A549 (cell line): Measurements from ENCODE around the gene SLC33A1. TPM values are rescaled to one million over a fixed set of nuclear protein-coding genes. Genes with fewer than 3 reads are reported as not detected.
"Not testable (repeated sequence)": the region's sequence is repeated elsewhere in the genome, so short reads cannot be mapped to it uniquely, and the experiment has no call there.

Experiments
- ATAC-seq, 2 experiments: fragments of 200-7000 bp in 1 of 2; fragments of >200 bp in 1 of 2; cut with Nextera tagmentation in 1 of 2; cut with Tn5 transposase in 1 of 2; 3 replicates each; pipeline versions ENCODE4 v1.8.0 to v1.9.1; 2018 to 2020; ENCODE audit warnings: mild to moderate bottlenecking in 1 of 2, moderate library complexity in 1 of 2
- CTCF ChIA-PET: fragments of 300-600 bp; sonication (Branson Sonifier 250); formaldehyde crosslinking; extraction: SDS; loops from one replicate; lab custom pipeline; 2021; ENCODE audit warnings: antibody characterized with exemption, inconsistent platforms; lab: Yijun Ruan, JAX
- POLR2A ChIA-PET: fragments of 350-600 bp; formaldehyde crosslinking; extraction: SDS; loops from one replicate; lab custom pipeline; 2021; ENCODE audit warnings: antibody characterized with exemption, inconsistent platforms; lab: Yijun Ruan, JAX
- DNase-seq, 2 experiments: peaks; one replicate each; pipeline versions ENCODE4 v3.0.0 to v3.0.0-alpha.2; 2011 to 2016; ENCODE audit warnings: low read depth in 1 of 2, low spot score in 1 of 2
- FAIRE-seq: peaks from 2 replicates; lab custom pipeline; 2011; peaks lifted over from hg19 to GRCh38; lab: Jason Lieb, UNC
- H3K27ac ChIP-seq, 2 experiments: fragments of >200 bp; sonication (Bioruptor Twin); formaldehyde crosslinking; 3 replicates each; pipeline ENCODE4 v1.5.1; 2016 to 2017
- H3K4me1 ChIP-seq: fragments of >200 bp; sonication (Bioruptor Twin); formaldehyde crosslinking; 3 replicates; pipeline ENCODE4 v1.6.1; 2016
- H3K4me2 ChIP-seq: fragments of >200 bp; sonication (Bioruptor Twin); formaldehyde crosslinking; 3 replicates; pipeline ENCODE4 v1.6.1; 2016
- H3K4me3 ChIP-seq: fragments of >200 bp; sonication (Bioruptor Twin); formaldehyde crosslinking; 3 replicates; pipeline ENCODE4 v1.5.1; 2016
- H3K9me3 ChIP-seq: fragments of >200 bp; sonication (Bioruptor Twin); formaldehyde crosslinking; 3 replicates; pipeline ENCODE4 v1.6.1; 2016
- CBX2 ChIP-seq: fragments of 200-600 bp; sonication (generic); IDR thresholded peaks from 2 replicates; pipeline ENCODE4 v1.6.1; 2016; ENCODE audit warnings: low read depth, mild to moderate bottlenecking, borderline replicate concordance
- CHD4 ChIP-seq: fragments of 200-600 bp; sonication (generic); IDR thresholded peaks from 2 replicates; pipeline ENCODE4 v1.6.1; 2016; ENCODE audit warnings: antibody characterized with exemption, mild to moderate bottlenecking, borderline replicate concordance
- CTCF ChIP-seq: fragments of >200 bp; sonication (Bioruptor Twin); formaldehyde crosslinking; IDR thresholded peaks from 3 replicates; pipeline ENCODE4 v1.5.1; 2016
- E2F6 ChIP-seq: IDR thresholded peaks from 2 replicates; pipeline ENCODE4 v1.6.1; 2012; ENCODE audit warnings: low read depth, borderline replicate concordance
- EHF ChIP-seq: fragments of 250-450 bp; sonication (Bioruptor Pico); IDR thresholded peaks from 2 replicates; pipeline ENCODE4 v1.5.0; 2020; ENCODE audit warnings: mild to moderate bottlenecking
- EHMT2 ChIP-seq: fragments of 200-600 bp; sonication (generic); IDR thresholded peaks from 2 replicates; pipeline ENCODE4 v1.6.1; 2016; ENCODE audit warnings: antibody characterized with exemption, low read depth, mild to moderate bottlenecking, moderate library complexity
- ELK1 ChIP-seq: fragments of 150-350 bp; IDR thresholded peaks from 2 replicates; pipeline ENCODE4 v1.6.1; 2014; ENCODE audit warnings: low read depth, mild to moderate bottlenecking, low read length
- FOSB ChIP-seq: fragments of 250-450 bp; sonication (Bioruptor Pico); IDR thresholded peaks from 2 replicates; pipeline ENCODE4 v1.5.0; 2020; ENCODE audit warnings: mild to moderate bottlenecking, moderate library complexity
- FOXS1 ChIP-seq: fragments of 250-450 bp; sonication (Bioruptor Pico); IDR thresholded peaks from 2 replicates; pipeline ENCODE4 v1.5.0; 2020; ENCODE audit warnings: mild to moderate bottlenecking, moderate library complexity
- GATA3 ChIP-seq: IDR thresholded peaks from 2 replicates; pipeline ENCODE4 v1.6.1; 2012; ENCODE audit warnings: borderline replicate concordance
- HOXA7 ChIP-seq: fragments of 250-450 bp; sonication (Bioruptor Pico); IDR thresholded peaks from 2 replicates; pipeline ENCODE4 v1.5.0; 2020; ENCODE audit warnings: mild to moderate bottlenecking, moderate library complexity
- HOXB13 ChIP-seq: fragments of 250-450 bp; sonication (Bioruptor Pico); IDR thresholded peaks from 2 replicates; pipeline ENCODE4 v1.5.0; 2020; ENCODE audit warnings: low read depth, mild to moderate bottlenecking, moderate library complexity
- JUNB ChIP-seq: fragments of >200 bp; sonication (Bioruptor Twin); formaldehyde crosslinking; IDR thresholded peaks from 2 replicates; pipeline ENCODE4 v1.6.1; 2016
- KDM1A ChIP-seq: fragments of 200-600 bp; sonication (generic); IDR thresholded peaks from 2 replicates; pipeline ENCODE4 v1.6.1; 2016; ENCODE audit warnings: low read depth, mild to moderate bottlenecking
- KDM5A ChIP-seq: fragments of 200-600 bp; sonication (generic); IDR thresholded peaks from 2 replicates; pipeline ENCODE4 v1.6.1; 2016; ENCODE audit warnings: antibody characterized with exemption, mild to moderate bottlenecking
- MAX ChIP-seq: IDR thresholded peaks from 2 replicates; pipeline ENCODE4 v1.6.1; 2012
- PBX3 ChIP-seq: IDR thresholded peaks from 2 replicates; pipeline ENCODE4 v1.6.1; 2012
- RAD21 ChIP-seq, 2 experiments: fragments of >200 bp in 1 of 2; sonication (Bioruptor Twin) in 1 of 2; formaldehyde crosslinking in 1 of 2; IDR thresholded peaks in 1 of 2; conservative IDR thresholded peaks in 1 of 2; 2 replicates in 1 of 2; 3 replicates in 1 of 2; pipeline ENCODE4 v1.6.1; 2012 to 2018; ENCODE audit warnings: inconsistent platforms in 1 of 2
- REST ChIP-seq: fragments of 200-600 bp; sonication (generic); IDR thresholded peaks from 2 replicates; pipeline ENCODE4 v1.6.1; 2016; ENCODE audit warnings: antibody characterized with exemption, mild to moderate bottlenecking, moderate library complexity
- WGBS: methylation state at CpG from one replicate; pipeline ENCODE4 v1.1.6; 2017; ENCODE audit errors: missing lambda C conversion rate; 5-methylcytosine and 5-hydroxymethylcytosine counted together
- polyA plus RNA-seq, 4 experiments: library from polyadenylated mRNA; depleted of rRNA in 3 of 4; stranded (reverse); fragments of >200 nt; fragmentation: RNase III in 1 of 4; extraction: RNeasy Plus Mini Kit Qiagen cat#74134 plus additional on column Dnase treatment in 1 of 4; gene quantifications; 2 replicates in 3 of 4; 3 replicates in 1 of 4; pipeline ENCODE4 v1.2.3, GENCODE V29; 2011 to 2017

Gene SLC33A1
- polyA plus RNA-seq, 2 of the 4 experiments (the other 2 are of a cell fraction) = 17.0 to 42.6 TPM

GRCh38 chr3:155886915-155887314, 32.7 kb upstream of the SLC33A1 start:
- Histone ChIP-seq H3K4me2 (no peak overlapping the region), H3K4me3 (no peak overlapping the region), H3K27ac (no peak overlapping the region), H3K9me3 (no peaks in the 10 kb centered on the region), H3K4me1 (peaks cover 13% of the 10 kb centered on the region; the same call in 2 of the 3 replicates)
- TF ChIP-seq JUNB (no peak), CTCF (no peak), FOXS1 (CRISPR knock-in tag) (no peak), FOSB (CRISPR knock-in tag) (no peak), KDM5A (no peak), HOXB13 (CRISPR knock-in tag) (no peak), ELK1 (no peak), REST (no peak), EHF (CRISPR knock-in tag) (no peak)
- ChIA-PET POLR2A (no interaction called here), CTCF (interaction anchor here (1.1 kb wide), 1 partner anchor 81 kb away, joined by 4 read pairs; the partner anchor contains the start of gene C3orf33)
- DNase-seq = no peak
- FAIRE-seq = no peak
- WGBS = 88% methylated on average over 1 of the region's 1 CpG
- ATAC-seq = no peak

- CTCF ChIA-PET, DNase-seq, ATAC-seq, H3K4me3 ChIP-seq, H3K4me2 ChIP-seq, FAIRE-seq, POLR2A ChIA-PET, H3K9me3 ChIP-seq, H3K27ac ChIP-seq: not testable (repeated sequence)
- WGBS = 89% methylated on average over 8 of the region's 8 CpGs
- peaks cover 13% of the 10 kb centered on the region; the same call in 2 of the 3 replicates for H3K4me1 ChIP-seq
Measured at GRCh38 chr3:155886348-155886747, 32.1 kb upstream of the SLC33A1 start.

- Histone ChIP-seq H3K9me3 (no peaks in the 10 kb centered on the region), H3K4me1 (peaks cover 7% of the 10 kb centered on the region; the same call in 2 of the 3 replicates), H3K4me2 (no peak overlapping the region), H3K4me3 (no peak overlapping the region), H3K27ac (no peak overlapping the region)
- FAIRE-seq (peak; percentile 32), DNase-seq (no peak), ATAC-seq (no peak)
- POLR2A ChIA-PET = no interaction called here
- TF ChIP-seq CBX2 (no peak), MAX (no peak), E2F6 (no peak), HOXA7 (no peak), ELK1 (no peak), KDM5A (no peak), CHD4 (no peak), EHMT2 (no peak), RAD21 (conservative IDR thresholded peaks at IDR 0.05 in 1 of 2, IDR thresholded peaks at IDR 0.05 in 1 of 2) (no peak), GATA3 (no peak), KDM1A (no peak), PBX3 (no peak)
- CTCF ChIA-PET = interaction anchor here (0.5 to 1.5 kb wide), 3 partner anchors 9 to 173 kb away, joined by 3 to 5 read pairs (median 3); no protein-coding TSS in a partner anchor
Measured at GRCh38 chr3:155885292-155885691, 31.1 kb upstream of the SLC33A1 start.
